NCI-H146 treated with DMSO at 0.1 percent for 48 hours (cell line): ENCODE results near the gene CBX1.

Source experiments
- DNase-seq: peaks from one replicate; lab custom pipeline; 2025; ENCODE audit not compliant: unreplicated experiment; lab: John Stamatoyannopoulos, UW

The CBX1 gene

DNA sequence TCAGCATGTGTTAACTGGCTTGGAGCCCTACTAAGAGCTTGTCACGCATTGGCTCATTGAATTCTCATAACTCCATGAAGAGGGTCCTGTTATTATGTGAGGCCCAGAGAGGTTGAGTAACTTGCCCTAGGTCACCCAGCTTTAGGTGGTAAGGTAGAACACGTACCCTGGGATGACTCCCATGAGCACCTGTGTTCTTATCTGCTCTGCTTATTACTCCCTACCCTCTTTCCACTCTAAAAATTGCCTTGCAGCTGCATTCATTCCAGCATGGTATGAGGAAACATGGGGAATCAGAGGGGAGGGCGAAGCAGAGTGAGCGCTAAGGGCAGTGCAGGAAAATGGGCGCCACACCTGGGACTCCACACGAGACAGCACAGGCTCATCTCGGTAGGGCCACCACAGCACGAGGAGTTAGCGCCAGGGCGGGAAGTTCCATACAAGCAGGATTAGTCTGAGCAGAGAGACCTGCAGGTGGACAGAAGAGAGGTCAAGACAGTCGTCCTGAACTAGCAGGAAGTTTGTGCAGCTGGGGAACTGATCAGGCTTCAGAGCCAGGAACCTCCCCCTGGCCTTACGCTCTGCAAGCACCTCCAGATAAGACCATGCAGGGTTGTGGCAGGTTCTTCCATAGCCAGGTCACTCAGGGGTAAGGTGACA lies 73.8 kb downstream of the CBX1 start:
- DNase-seq, result no peak

DNA sequence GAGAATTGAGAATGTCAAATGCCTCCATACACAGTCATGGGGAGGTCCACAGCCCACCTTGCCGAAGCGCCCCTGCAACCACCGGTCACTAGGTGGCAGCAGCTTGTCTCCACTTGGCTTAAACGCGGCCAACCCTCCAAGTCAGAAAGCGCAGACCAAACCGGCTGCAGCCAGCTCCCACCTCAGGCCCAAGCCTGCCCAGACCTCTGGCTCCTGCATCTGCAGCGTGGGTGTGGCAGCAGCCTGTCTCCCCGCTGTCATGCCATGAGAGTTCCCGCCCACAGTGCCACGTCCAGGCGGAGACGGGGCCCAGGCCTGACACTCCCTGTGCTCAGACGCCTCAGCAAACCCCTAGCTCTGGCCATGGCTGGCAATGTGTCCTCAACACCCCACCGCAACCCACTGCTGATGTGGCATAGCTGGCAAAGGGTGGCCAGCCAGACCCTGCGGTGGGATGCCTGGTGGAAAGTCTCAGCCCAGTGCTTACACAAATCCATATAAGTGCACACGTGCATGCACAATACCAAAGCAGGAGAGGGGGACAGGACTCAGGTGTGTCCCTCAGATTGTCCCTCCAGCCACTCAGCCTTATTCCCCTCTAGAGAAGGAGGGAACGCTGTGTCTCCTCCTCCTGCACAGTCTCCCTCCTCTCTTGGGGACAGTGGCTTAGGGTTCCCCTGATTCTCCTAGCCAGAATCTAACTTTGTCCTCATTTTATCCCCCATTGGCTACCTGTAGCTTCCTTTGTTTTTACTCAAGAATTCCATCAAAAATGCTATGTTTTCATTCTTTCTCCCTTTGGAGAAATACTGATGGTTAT lies 74.6 kb downstream of the CBX1 start:
- DNase-seq, result peak; percentile 76

DNA sequence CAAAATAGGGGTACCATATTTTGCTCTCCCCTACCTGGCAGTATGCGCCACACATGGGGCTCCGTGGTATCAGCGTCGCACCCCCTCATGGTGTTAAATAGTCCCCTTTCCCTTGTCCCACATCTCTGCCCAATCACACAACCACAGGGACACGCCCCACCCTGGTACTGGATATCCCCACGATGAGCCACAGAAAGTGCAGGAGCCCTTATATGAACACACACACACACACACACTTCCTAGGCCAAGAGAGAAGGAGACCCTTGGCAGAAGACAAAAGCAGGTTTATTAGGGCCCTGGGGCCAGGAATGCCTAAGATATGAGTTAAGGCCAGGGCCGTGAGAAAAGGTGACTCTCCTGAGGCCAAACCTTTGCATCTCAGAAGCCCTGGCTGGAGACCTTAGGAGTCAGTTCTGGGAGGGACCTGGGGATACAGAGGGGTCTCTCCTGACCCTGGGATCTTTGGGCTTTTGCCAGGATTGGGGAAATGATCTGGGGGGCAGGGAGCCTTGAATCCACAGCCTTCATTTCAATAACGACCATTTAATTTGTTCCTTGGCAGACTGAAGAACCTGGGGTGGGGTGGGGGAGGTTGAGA lies 75.3 kb downstream of the CBX1 start:
- no peak for DNase-seq

DNA sequence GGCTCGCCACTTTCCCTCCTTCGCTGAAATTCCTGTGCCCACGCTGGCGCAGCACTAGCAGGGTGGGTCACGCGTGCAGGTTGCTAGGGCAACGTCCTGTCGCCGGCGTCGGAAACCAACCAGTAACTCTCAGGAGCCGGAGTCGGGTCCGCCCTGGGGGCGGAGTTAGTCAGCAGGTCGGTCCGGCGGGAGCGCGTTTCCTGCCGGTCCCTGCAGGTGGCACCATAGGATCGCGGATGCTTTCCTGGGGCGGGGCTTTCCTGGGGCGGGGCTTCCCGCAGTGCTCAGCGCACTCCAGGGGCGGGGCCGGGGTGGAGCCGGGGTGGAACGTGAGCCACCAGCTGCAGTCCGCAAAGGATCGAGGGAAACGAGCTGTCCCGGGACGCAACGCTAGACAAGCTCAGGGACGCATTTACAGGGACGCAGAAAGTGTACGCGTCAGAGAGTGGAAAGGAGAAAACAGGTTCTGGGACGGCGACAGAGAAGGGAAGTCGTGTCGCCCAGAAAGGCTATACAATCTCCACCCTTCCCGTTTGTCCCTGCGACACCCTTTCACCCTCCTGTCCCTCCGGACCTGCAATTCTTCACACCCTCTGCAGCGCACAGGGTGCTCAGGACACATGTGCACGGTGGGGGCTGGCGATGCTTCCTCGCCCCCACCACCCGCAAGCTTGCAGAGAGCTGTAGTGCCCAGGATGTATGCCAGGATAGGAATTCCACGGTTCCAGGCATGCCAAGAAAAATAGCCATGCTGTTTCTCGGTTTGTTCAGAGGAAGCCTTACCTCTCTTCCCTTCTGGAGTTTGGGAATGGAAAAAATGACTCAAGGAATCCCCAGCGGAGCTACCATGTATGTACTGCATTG lies 76.0 kb downstream of the CBX1 start:
- peak; percentile 93 for DNase-seq

DNA sequence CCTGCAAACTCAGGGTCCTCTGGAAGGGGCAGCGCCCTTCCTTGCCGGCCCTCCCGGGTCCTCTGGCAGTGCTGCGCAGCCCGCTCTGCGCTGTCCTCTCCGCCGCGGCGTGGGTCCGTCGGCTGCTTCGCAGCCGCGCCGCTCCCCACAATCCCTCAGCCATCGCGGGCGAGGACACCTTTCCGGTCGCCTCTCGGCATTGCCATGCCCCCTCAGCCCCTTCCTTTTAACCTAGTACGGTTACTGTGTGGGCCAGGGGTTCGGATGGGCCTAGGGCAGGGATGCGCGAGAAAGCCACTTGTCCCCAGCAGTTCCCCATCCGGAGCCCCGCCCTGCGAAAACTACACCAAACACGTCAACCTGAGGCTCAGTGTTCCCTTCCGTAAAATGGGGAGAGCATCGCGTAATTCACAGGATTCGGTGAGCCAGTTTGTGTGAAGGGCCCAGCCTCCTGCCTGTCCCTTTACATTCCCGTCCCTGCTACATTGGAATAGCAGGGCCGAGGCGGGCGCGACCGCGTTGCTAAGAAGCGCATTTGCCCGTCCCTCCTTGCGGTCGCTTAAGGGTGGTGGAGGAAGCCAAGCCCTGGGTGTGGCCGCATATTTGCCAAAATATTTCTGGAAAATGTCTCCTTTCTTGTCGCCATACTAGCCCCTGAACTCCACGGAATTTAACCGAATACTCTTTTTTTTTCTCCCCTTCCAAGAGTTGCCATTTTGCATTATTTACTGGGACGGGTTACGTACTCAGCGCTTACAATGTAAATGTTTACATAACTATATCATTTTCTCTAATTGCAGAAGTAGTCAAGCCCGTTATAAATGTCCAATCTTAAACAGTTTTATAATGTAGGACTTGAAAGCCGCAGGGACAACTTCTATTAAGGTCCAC lies 76.9 kb downstream of the CBX1 start:
- peak; percentile 64 for DNase-seq

DNA sequence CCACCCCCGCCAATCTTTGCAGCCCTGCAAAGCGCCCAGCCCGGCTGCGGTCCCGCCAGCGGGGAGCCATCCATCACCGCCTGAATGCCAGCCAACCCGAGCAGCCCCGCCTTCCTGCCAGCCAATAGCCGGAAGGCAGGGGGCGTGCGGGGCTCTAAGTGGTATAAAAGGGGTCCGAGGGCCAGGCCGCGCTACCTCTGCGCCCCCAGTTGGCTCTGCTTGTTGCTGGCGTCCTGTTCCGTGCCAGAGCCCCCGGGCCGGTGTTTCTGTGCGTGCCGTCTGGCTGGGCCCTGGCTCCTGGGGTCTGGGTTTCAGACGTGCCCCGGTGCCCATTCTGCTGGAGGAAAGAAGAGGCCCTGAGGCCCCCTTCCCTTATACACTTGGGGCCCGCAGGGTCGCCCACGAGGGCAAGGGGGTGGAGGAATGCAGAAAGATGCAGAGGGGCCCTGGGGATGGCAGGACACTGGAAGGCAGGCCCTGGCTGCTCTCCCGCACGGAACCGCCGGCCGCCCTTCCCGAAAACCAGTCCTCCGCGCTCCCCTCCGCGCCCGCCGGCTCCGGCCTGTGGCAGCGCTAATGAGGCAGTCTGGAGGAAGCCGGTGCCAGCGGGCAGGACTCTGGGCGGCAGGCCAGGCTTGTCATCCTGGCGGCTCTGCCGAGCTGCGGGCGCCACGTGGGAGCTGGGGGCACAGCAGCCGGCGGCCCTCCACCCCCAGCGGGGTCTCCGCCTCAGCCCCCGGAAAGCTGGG lies 77.7 kb downstream of the CBX1 start:
- peak; percentile 74 for DNase-seq

DNA sequence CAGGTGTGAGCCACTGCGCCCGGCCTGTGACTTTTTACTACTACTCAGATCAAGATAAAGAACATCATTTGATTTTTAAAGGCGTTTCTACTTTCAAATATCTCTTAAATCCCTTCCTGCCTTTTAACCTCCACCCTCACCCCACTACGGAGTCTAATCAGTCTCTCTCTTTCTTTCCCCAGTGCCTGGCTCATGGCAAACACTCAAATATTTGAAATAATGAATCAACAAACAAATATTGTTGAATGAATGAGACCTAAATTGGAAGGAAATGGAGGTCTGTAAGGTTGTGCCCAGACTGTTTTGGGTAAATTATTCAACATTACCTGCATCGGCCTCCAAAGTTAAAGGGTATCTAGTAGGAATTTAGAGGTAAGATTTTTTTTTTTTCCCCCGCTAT lies 78.4 kb downstream of the CBX1 start:
- no peak for DNase-seq

DNA sequence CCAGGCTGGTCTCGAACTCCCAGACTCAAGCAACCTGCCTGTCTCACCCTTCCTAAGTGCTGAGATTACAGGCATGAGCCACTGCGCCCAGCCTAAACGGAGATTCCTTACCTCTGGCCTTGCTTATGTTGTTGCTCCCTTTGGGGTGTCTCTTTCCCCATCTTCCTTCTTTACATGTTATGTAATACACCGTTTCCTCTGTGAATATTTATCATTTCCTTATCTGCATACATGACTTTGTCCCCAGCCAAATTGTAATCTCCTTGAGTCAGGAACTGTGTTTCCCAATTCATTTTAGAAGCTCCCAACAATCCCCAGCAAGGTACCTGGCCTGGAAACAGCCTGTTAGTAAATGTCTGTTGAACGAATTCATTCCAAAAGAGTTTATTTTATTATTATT lies 79.3 kb downstream of the CBX1 start:
- DNase-seq, result no peak
